HG03108 (cell line): Measurements from ENCODE around the gene TCF19.

ENCODE experiments used
- ATAC-seq: cut with Tn5 transposase; IDR thresholded peaks from one replicate; pipeline ENCODE4 v1.9.1; 2021; ENCODE audit warnings: moderate library complexity; ENCODE audit not compliant: unreplicated experiment

The TCF19 gene

DNA sequence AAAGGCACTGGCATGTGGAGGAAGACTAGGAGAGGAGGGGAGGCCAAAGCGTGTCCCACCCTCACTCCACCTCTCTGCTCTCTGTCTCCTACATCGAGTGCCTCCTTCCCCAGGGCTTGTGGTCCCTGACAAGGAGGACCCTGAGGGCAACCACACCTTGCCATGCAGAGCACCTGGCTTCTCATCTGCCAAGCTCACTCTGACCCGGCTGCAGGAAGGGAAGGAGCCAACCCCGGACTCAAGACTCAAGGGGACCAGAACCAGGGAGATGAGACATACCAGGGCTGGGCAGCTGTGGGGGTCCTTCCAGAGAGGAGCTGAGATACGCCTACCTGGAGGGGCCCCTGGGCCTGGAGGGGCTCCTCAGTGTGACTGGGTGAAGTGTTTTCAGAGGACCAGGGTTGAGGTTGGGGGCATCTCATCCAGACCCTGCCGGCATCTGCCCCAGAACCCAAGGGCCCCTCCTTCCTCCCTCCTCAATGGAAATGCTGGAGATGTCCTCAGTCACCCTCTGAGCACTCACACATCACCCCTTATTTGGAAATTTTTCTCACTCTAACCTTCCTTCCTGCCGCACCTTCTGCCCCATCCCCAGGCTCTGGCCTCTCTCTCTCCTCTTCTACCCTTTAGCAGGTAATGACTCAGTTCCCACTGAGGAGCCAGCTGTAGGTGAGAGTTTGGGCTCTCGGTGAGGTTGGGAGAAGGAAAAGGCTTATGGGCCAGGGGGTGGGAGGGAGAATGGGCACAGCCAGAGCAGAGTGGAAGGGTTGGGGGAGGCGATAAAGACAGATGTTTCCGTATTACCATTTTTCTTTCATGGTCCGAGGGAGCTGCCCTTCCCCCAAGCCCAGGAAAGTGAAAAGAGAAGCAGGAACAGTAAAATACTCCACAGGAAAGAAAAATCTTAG lies 44.1 kb downstream of the TCF19 start:
- no peak for ATAC-seq

DNA sequence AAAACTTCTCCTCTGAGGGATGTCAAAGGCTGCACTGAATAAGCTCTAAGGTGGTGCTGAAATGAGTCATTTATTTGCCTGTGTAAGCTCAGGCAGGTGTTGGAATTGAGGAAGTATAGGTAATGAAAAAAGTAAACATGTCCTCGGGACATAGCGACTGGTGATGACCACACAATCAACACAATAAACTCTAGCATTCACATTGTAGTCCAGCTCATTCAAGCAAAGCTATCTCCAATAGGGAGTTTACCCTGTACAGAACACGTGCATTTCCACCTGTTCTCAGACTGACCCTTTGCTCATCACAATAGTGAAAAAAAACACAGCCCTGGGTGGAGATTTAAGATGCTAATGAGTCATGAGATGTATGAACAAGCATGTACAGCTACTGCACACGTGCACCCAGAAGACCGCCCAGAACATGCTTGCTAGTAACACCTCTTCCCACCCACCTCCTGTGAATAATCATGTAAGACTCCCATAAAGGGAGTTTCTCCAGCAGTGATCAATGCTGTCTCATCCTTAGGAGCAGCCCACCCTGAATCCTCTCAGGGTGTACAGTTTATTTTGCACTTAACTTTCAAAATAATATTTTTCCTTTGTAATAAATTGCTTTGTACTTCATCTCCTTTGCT lies 45.1 kb downstream of the TCF19 start:
- peak; percentile 46 for ATAC-seq

DNA sequence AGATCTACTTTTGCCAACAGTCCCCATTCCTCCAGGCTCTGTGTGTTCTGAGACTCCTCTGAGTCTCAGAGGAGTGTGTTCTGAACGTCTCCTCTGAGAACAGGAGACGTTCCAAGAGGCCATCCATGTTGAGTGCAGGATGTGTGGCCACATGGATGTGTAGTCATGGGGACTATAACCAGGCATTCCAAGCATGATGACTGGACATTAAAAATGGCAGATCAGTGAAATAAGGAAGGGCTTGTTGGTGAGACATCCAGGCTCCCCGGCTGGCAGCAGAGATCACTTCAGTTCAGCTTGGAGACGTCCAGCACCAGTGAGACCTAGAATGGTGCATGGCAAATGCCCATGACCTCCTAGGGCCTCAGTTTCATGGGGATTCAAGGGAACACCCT lies 46.4 kb downstream of the TCF19 start:
- ATAC-seq = no peak

DNA sequence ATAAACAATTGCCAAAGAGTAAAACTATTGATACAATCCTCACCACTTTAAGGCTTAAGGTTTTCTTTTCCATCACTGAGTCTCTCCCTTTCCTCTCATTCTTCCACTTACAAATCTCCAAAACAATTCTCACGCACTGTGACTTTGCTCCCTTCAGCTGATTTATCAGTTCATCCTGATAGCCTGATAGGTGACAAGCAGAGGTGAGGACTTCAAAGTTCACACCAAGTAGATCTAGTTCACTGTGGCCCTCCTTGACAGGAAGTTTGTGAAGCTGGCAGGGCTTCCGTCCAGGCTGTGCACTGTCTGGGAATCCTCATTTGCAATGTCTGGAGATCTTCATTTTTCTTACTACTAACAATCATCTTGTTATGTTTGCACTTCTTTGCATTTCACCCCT lies 47.2 kb downstream of the TCF19 start:
- no peak for ATAC-seq

DNA sequence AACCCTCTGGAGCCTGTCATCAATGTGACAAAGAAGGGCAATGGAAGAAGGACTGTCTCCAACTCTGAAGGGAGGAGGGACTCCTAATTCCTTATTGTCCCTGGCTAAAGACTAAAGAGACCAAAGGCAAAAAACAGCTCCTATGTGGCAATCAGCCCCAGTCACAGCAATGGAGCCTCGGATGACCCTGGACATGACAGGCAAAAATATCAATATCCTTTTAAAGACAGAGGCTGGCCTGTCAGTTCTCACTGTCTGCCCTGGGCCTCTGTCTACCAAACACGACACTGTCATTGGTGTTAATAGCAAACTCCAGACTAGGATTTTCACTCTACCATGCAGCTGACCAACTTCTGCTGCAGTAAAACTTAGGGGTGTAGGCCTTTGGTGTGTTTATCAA lies 50.1 kb downstream of the TCF19 start:
- no peak for ATAC-seq

DNA sequence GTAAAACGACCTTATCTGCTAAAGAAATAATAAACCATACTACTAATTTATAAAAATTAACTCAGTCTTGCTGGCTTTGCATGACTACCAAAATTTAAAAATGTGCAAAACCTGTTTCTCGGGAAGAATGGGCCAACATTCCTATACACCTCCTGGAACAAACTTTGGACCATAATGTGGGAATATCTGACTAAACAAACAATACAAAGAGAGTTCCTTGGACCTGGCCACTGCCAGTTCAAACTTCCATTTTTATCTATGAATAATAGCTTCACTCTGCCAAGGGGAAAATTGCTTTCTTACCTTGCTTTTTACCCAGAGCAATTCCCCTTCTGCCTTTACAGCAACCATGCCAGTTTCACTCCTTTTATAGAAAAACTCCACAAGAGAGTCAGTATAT lies 50.7 kb downstream of the TCF19 start:
- ATAC-seq = no peak

GRCh38 chr6:31210123-31210522 lies 51.7 kb downstream of the TCF19 start:
- no peak for ATAC-seq

DNA sequence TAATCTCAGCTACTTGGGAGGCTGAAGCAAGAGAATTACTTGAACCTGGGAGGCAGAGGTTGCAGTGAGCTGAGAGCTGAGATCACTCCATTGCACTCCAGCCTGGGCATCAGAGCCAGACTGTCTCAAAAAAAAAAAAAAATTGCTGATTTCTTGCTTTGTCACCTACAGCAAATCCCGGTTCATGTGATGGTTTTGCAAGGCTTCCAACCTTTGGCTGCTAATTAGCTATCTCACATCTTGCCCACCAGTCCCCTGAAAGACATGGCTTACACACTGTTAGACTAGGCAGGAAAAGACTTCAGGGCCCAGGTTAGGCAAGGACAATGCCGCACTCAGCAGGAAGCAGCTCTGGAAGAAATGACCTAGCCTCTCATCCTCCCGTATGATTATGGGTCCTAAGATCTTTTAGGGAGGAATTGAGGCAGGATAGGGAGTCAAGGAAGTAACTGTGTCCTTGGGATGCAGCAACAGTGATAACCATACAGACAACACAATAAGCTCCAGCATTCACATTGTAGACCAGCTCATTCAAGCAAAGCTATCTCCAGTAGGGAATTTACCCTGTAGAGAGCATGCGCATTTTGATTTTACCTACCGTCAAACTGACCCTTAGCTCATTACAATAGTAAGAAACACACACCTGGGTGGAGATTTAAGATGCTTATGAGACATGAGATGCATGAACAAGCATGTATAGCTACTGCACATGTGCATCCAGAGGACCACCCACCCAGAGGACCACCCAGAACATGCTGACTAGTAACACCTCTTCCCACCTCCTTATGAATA lies 52.5 kb downstream of the TCF19 start:
- no peak for ATAC-seq
